Lower leg skin (tissue), 4 donors: ENCODE results near the gene FIZ1. TPM values are rescaled to one million over a fixed set of nuclear protein-coding genes. Genes with fewer than 3 reads are reported as not detected.

Experiments
- DNase-seq, 2 donors: peaks; one replicate each; pipeline ENCODE4 v3.0.0-alpha.2; 2019; ENCODE audit warnings: low spot score in 2 of 2
- H3K4me3 ChIP-seq: fragments of 200-600 bp; sonication (generic); 2 replicates; pipeline ENCODE4 v1.5.1; 2017; ENCODE audit warnings: mild to moderate bottlenecking, low read depth; ENCODE audit not compliant: poor library complexity, severe bottlenecking
- CTCF ChIP-seq, 3 donors: fragments of 450-650 bp; IDR thresholded peaks; one replicate each; pipeline ENCODE4 v1.5.1; 2016; ENCODE audit warnings: antibody characterized with exemption in 3 of 3, mild to moderate bottlenecking in 3 of 3, moderate library complexity in 2 of 3
- POLR2A ChIP-seq, 2 donors: fragments of 450-650 bp; IDR thresholded peaks; one replicate each; pipeline ENCODE4 v1.6.1; 2016 to 2017; ENCODE audit warnings: antibody characterized with exemption in 2 of 2, mild to moderate bottlenecking in 1 of 2, moderate library complexity in 1 of 2
- WGBS, 2 donors: methylation state at CpG; one replicate each; pipeline ENCODE4 v1.1.5; 2018; 5-methylcytosine and 5-hydroxymethylcytosine counted together
- intact Hi-C: fragments of 100-400 bp; cut with DNase I; formaldehyde crosslinking; loops from one replicate; pipeline ENCODE4 v1.15.0; 2023; ENCODE audit warnings: low total_unique reads
- total RNA-seq, 4 donors: library from RNA; depleted of rRNA; stranded (reverse); fragments of >200 nt; gene quantifications; one replicate each; pipeline ENCODE4 v1.1.0, GENCODE V29; 2016

The FIZ1 gene
- total RNA-seq, 4 donors from 2014 or later: 5.9 to 14.3 (median 7.7) TPM

DNA sequence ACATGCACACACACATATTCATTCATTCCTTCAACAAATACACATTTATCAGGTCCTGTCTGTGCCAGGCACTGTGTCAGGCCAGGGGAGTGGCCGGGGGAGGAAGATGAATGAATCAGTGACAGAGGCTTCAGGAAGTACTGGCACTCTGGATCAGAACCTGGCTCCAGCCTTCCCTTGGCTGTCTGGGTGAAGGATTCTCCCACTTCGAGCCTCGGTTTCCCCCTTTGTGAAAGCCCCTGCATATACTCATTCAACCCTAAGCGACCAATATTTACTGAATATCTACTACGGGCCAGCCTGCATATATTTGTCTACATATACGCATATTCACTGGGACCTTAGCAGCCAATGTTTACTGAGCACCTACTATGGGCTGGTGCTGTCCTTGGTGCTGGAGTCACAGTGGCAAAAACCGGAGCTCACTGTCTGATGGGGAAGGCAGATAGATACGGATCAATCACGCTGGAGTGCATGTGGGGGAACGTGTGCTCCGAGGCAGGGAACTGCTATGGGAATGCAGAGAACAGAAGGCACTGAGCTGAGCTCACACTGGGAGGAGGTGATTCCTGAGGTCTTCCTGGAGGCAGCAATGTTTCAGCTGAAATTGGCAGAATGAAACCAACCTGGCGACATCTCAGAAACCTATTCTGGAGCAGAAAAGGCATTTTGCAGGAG is 18.0 kb downstream of the FIZ1 start:
- TF ChIP-seq POLR2A (IDR thresholded peaks at IDR 0.05) (no peak), CTCF (IDR thresholded peaks at IDR 0.05) (no peak)
- intact Hi-C loops: no loop called here
- WGBS, 2 donors: 26 to 27% methylated on average over 12 of the region's 12 CpGs
- DNase-seq: no peak
- peak overlapping the region; percentile 67 for H3K4me3 ChIP-seq

- intact Hi-C loops: no loop called here
- WGBS, 2 donors: 0 to 2% methylated on average over 8 to 24 of the region's 24 CpGs
- TF ChIP-seq POLR2A (IDR thresholded peaks at IDR 0.05): no peak
- TF ChIP-seq CTCF (IDR thresholded peaks at IDR 0.05): no peak
- peak; percentile 72 to 97 for DNase-seq
- H3K4me3 ChIP-seq: peak within 1 kb of the TSS; percentile 67
These were observed 18.6 kb downstream of the FIZ1 start, which contains the start of gene ZNF579 for GRCh38 chr19:55580628-55581144. Gene ZNF579, minus strand, starts transcription at chr19:55580848. Its CDS starts 1,209 bp downstream, at chr19:55579639.

- intact Hi-C loops: no loop called here
- no peak for TF ChIP-seq CTCF (IDR thresholded peaks at IDR 0.05)
- no peak for TF ChIP-seq POLR2A (IDR thresholded peaks at IDR 0.05)
- WGBS, 2 donors: 9% methylated on average over 19 of the region's 20 CpGs
- DNase-seq: no peak
- peak overlapping the region; percentile 67 for H3K4me3 ChIP-seq
These were observed 19.3 kb downstream of the FIZ1 start for GRCh38 chr19:55579766-55580621.

GRCh38 chr19:55578761-55579747 is 20.3 kb downstream of the FIZ1 start:
- intact Hi-C loops: no loop called here
- no peak for DNase-seq
- 92% methylated on average over 72 to 89 of the region's 90 CpGs for WGBS, 2 donors
- no peak overlapping the region for H3K4me3 ChIP-seq
- no peak for TF ChIP-seq CTCF (IDR thresholded peaks at IDR 0.05)
- TF ChIP-seq POLR2A (IDR thresholded peaks at IDR 0.05): no peak
